ENCODE results near the gene GPBAR1.
"Not testable (repeated sequence)": the region's sequence is repeated elsewhere in the genome, so short reads cannot be mapped to it uniquely, and the experiment has no call there.

The GPBAR1 gene

DNA sequence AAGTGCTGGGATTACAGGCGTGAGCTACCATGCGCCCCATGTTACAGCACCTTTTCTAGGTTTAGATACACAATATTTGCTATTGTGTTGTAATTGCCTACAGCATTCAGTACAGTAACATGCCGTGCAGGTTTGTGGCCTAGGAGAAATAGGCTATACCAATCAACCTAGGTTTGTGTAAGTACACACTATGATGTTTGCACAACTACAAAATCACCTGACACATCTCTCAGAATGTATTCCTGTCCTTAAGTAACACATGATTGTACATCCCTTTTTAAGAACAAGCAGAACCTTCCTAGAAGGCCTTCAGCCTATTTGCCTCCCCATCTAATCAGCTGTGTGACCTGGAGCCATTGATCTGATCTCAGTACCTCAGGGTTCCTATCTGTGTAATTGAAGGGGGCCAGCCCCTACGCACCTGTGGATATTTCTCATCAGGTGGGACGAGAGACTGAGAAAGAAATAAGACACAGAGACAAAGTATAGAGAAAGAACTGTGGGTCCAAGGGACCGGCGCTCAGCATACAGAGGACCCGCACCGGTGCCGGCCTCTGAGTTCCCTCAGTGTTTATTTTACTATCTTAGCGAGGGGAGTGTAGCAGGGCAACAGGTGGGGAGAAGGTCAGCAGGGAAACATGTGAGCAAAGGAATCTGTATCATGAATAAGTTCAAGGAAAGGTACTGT lies 50.2 kb downstream of the GPBAR1 start:
- DNase-seq (ENCODE audit: low read depth in 2 of 2) = no peak

- not testable (repeated sequence) for DNase-seq (ENCODE audit: low read depth in 2 of 2)
Observed at GRCh38 chr2:218311541-218312266, 50.9 kb downstream of the GPBAR1 start.

DNA sequence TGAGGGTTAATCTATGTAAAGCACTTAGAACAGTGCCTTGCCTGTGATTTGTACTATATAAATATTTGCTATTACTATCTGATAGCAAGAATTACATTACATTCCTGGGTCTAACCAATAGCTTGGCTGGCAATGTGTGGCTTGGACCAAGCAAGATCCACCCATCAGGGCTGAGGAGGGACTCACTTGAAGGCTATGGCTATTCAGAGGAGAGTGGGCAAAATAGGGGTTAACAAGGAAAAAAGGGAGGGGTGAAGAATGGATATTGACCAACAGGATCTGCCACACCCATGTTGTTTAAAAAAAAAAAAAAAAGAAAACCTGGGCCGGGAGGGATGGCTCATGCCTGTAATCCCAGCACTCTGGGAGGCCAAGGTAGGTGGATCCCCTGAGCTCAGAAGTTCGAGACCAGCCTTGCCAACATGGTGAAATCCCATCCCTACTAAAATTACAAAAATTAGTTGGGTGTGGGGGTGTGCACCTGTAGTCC lies 51.5 kb downstream of the GPBAR1 start:
- no peak for DNase-seq (ENCODE audit: low read depth in 2 of 2)

DNA sequence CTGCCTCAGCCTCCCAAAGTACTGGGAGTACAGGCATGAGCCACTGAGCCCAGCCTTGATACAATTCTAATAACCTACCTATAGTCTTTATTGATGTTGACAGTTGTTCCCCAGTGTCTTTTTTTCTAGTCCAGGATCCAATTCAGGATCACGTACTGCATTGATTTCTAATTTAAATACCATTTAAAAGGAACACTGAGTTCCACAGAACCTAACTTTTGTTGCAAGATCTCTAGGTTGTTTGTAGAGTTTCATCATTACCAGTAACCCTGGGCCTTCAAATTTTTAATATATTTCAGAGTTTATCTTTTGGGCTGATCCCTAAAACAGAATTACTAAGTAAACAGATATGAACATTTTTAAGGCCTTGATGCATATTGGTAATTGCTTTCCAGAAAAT lies 52.5 kb downstream of the GPBAR1 start:
- no peak for DNase-seq (ENCODE audit: low read depth in 2 of 2)

Measured in stimulated activated CD8-positive, alpha-beta memory T cell treated with anti-CD3 and anti-CD28 coated beads, Interleukin-2, amount 100 ng/mL, for 48 hours (primary cell).